AG10803 (cell line): ENCODE data around the gene TAF4.

Source experiments
- DNase-seq: peaks from one replicate; pipeline ENCODE4 v3.0.0; 2010; ENCODE audit warnings: low read depth
- H3K4me3 ChIP-seq: 2 replicates; pipeline ENCODE4 v1.5.1; 2011; ENCODE audit warnings: mild to moderate bottlenecking, low read length, control low read depth
- TF ChIP-seq, protein P1 (sequence below): conservative IDR thresholded peaks from 2 replicates; pipeline ENCODE4 v1.5.1; 2011; ENCODE audit warnings: mild to moderate bottlenecking, low read length, control low read depth, inconsistent platforms

The TAF4 gene

DNA sequence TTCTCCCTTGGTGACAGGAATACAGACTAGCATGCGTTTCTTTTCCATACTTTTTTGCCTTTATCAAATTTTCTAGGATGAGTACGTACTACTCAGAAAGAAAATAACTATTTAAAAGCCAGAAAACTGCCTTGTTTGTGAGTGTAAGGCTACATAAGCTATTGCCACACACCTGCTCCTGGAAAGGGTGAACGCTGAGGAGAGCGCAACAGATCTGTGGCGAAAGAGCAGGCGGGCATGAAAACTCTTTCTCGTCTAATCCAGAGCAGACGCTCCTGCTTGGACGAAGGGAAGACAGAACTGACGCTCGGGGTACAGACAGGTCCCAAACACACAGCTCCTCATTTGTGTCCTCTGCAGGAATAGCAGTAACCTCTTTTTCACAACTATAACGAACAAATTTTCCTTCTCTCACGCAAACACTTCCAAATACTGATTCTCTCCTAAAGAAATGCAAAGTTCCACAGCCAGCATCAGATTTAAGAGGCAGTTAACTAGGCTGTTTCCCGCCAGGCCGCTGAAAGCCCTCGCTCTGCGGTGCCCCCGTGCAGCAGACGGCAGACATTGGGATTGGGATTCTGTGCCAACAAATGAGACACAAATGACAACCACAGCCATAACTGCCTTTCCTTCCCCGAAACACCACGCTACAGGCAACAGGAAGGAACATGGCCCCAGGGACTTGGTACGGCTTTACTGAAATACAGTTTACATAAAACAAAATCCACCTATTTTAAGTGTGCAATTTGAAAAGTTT, 20.0 kb downstream of the TAF4 start:
- H3K4me3 ChIP-seq: no peak overlapping the region
- DNase-seq: no peak
- TF ChIP-seq, protein P1, sequence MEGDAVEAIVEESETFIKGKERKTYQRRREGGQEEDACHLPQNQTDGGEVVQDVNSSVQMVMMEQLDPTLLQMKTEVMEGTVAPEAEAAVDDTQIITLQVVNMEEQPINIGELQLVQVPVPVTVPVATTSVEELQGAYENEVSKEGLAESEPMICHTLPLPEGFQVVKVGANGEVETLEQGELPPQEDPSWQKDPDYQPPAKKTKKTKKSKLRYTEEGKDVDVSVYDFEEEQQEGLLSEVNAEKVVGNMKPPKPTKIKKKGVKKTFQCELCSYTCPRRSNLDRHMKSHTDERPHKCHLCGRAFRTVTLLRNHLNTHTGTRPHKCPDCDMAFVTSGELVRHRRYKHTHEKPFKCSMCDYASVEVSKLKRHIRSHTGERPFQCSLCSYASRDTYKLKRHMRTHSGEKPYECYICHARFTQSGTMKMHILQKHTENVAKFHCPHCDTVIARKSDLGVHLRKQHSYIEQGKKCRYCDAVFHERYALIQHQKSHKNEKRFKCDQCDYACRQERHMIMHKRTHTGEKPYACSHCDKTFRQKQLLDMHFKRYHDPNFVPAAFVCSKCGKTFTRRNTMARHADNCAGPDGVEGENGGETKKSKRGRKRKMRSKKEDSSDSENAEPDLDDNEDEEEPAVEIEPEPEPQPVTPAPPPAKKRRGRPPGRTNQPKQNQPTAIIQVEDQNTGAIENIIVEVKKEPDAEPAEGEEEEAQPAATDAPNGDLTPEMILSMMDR: no peak

DNA sequence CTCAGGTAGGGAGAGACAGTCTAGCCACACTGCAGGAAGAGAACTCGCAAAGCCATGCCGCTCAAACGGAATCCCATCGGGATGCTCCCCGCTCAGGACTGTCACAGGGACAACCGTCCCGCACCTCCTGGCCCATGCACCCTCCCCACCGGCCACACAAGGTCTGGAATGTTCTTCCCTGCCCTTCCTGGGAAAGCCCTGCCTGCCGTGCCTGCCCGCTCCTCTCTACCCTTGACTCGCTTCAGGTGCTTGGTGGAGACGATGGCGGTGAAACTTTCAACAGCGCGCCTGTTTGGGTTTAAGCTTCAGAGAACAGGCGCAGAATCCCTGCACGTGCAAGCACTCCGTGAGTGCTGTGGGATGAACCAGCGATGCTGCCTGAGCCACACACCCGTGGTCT, 20.6 kb downstream of the TAF4 start:
- DNase-seq: no peak
- H3K4me3 ChIP-seq: no peak overlapping the region
- TF ChIP-seq, protein P1: no peak

DNA sequence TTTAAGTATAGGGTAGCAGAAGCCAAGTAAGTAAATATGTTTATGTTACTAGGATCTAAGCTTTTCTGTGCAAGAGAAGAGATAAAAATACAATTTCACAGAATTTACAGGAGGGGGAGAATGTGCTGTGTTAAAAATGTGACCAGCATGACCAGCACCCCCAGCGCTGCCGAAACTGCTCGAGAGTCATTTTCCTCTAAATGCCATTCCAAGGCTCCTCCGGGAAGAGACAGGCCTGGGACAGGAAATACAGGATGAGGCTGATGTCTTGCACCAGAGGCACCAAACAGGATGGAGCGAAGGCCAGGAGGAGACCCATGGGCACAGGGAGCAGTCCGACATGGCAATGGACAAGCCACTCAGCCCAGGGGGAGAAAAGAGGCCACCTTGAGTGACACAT, 21.1 kb downstream of the TAF4 start:
- TF ChIP-seq, protein P1: no peak
- no peak overlapping the region for H3K4me3 ChIP-seq
- DNase-seq: no peak

DNA sequence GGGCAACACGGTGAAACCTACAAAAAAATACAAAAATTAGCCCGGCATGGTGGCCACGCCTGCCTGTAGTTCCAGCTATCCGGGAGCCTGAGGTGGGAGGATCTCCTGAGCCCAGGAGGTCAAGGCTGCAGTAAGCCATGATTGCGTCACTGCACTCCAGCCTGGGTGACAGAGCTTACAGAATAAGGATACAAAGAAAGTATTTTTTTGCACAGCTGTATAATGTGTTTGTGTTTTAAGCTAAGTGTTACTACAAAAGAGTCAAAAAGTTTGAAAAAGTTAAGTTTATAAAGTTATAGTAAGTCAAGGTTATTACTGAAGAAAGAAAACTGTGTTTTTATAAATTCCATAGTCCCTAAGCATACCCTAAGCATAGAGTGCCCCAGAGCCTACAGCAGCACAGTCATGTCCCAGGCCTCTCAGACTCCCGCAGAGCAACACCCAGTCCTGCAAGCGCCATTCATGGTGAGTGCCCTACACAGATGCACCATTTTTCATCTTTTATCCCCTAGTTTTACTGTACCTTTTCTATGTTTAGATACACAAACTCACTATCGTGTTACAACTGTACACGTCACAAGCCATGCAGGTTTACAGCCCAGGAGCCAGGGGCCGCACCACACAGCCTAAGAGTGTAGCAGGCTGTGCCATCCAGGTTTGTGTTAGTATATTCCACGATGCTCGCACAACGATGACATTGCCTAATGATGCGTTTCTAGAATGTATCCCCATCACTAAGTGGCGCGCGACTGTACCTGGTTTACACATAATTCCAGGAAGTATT, 22.4 kb downstream of the TAF4 start:
- no peak overlapping the region for H3K4me3 ChIP-seq
- TF ChIP-seq, protein P1: no peak
- no peak for DNase-seq

DNA sequence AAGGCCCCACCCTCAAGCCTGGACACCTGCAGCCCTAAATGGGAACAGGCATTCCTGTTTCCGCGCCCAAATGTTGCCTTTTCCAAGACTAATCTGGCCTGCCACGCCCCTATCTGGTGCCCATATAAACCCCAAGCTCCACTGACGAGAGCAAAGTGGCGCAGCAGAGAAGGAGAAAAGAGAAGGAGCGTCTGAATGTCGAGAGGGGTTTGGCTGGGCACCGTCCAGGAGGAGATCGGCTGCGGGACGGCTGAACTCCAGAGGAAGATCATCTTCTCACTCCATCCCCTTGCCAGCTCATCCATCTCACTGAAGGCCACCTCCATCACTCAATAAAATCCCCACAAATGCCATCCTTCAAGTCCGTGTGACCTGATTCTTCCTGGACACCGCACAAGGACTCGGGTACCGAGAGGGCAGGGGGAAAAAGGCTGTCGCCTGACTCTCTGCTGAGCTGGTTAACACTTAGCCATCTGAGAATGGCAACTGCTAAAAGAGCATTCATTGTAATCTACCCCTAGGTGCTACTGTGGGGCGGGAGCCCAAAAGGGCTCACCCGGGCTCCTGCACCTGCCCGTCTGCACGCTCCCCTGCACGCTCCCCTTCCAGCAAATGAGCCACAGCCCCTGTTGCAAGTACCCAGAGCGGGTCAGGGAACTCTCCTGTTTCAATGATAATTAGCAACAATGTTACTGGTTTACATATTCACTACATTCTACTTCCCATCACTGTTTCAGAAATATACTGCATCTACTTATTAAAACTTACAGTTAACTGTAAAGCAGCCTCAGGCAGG, 23.5 kb downstream of the TAF4 start:
- no peak for DNase-seq
- no peak overlapping the region for H3K4me3 ChIP-seq
- TF ChIP-seq, protein P1: no peak

DNA sequence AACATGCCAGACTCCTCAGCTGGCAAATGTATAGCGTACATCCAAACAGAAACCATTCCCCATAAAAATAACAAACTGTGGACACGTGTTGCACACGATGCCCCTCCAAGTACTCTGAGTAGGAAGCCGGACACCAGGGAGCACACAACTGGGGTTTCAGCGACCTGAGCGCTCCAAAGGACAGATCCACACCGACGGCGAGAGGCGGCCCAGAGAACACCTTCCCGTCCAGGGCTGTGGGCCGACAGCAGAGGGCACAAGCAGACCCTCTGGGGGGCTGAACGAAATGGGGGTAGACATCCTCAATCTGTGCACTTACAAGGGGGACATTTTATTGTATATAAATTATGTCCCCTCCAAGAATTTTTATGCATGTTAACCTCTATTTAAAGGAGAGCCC, 24.7 kb downstream of the TAF4 start:
- no peak for DNase-seq
- TF ChIP-seq, protein P1: no peak
- no peak overlapping the region for H3K4me3 ChIP-seq
